NT2/D1 (cell line): ENCODE results near the gene NSFL1C.

Experiments
- DNase-seq: peaks from one replicate; pipeline ENCODE4 v3.0.0-alpha.2; 2011; ENCODE audit warnings: low read depth, low spot score
- H3K27me3 ChIP-seq: 2 replicates; pipeline ENCODE4 v1.6.0; 2011; ENCODE audit warnings: mild to moderate bottlenecking; ENCODE audit not compliant: insufficient read length, insufficient read depth
- H3K36me3 ChIP-seq: 2 replicates; pipeline ENCODE4 v1.6.1; 2011; ENCODE audit warnings: mild to moderate bottlenecking, low read length, mixed read lengths; ENCODE audit not compliant: insufficient read depth, insufficient read length
- H3K4me1 ChIP-seq: 2 replicates; pipeline ENCODE4 v1.5.1; 2011; ENCODE audit not compliant: insufficient read depth, insufficient read length
- H3K4me3 ChIP-seq: 2 replicates; pipeline ENCODE4 v1.5.1; 2011; ENCODE audit warnings: low read depth; ENCODE audit not compliant: insufficient read length
- H3K9ac ChIP-seq: 2 replicates; pipeline ENCODE4 v1.6.0; 2011; ENCODE audit warnings: low read depth; ENCODE audit not compliant: insufficient read length
- H3K9me3 ChIP-seq: 2 replicates; pipeline ENCODE4 v1.5.1; 2011; ENCODE audit warnings: mild to moderate bottlenecking, low read length; ENCODE audit not compliant: insufficient read depth
- SUZ12 ChIP-seq: IDR thresholded peaks from 2 replicates; pipeline ENCODE4 v1.6.1; 2011; ENCODE audit not compliant: insufficient read length, insufficient read depth; ENCODE audit errors: extremely low read depth
- YY1 ChIP-seq: IDR thresholded peaks from 2 replicates; pipeline ENCODE4 v1.6.1; 2011; ENCODE audit not compliant: insufficient read length, insufficient read depth
- ZNF274 ChIP-seq: IDR thresholded peaks from 2 replicates; pipeline ENCODE4 v1.6.1; 2011; ENCODE audit warnings: mild to moderate bottlenecking, low read depth, low read length

NSFL1C gene

GRCh38 chr20:1491860-1492642 is 25.4 kb upstream of the NSFL1C start:
- no peak for TF ChIP-seq ZNF274
- no peak for TF ChIP-seq SUZ12
- TF ChIP-seq YY1 = no peak
- H3K4me3 ChIP-seq = no peak overlapping the region
- no peaks in the 10 kb centered on the region for H3K27me3 ChIP-seq
- no peak overlapping the region for H3K9ac ChIP-seq
- H3K36me3 ChIP-seq = no peaks in the 10 kb centered on the region
- H3K4me1 ChIP-seq = no peaks in the 10 kb centered on the region
- no peaks in the 10 kb centered on the region for H3K9me3 ChIP-seq
- no peak for DNase-seq

GRCh38 chr20:1491281-1491840 is 24.7 kb upstream of the NSFL1C start, which contains the start of gene SIRPB2:
Gene SIRPB2, minus strand, starts transcription at chr20:1491420. Its CDS starts 61 bp downstream, at chr20:1491359.
- H3K9ac ChIP-seq = no peak within 1 kb of the TSS
- no peaks in the 10 kb centered on the region for H3K9me3 ChIP-seq
- no peak within 1 kb of the TSS for H3K4me3 ChIP-seq
- no peaks in the 10 kb centered on the region for H3K4me1 ChIP-seq
- no peaks in the 10 kb centered on the region for H3K36me3 ChIP-seq
- TF ChIP-seq YY1 = no peak
- no peak for TF ChIP-seq ZNF274
- no peak for TF ChIP-seq SUZ12
- H3K27me3 ChIP-seq = no peaks in the 10 kb centered on the region
- no peak for DNase-seq

- H3K4me1 ChIP-seq = no peaks in the 10 kb centered on the region
- no peaks in the 10 kb centered on the region for H3K27me3 ChIP-seq
- DNase-seq = no peak
- no peaks in the 10 kb centered on the region for H3K9me3 ChIP-seq
- H3K36me3 ChIP-seq = no peaks in the 10 kb centered on the region
- H3K4me3 ChIP-seq = no peak overlapping the region
- TF ChIP-seq SUZ12 (no peak), YY1 (no peak), ZNF274 (no peak)
- no peak overlapping the region for H3K9ac ChIP-seq
Measured at GRCh38 chr20:1490643-1491195, 24.1 kb upstream of the NSFL1C start.

- DNase-seq = no peak
- Histone ChIP-seq H3K9ac (no peak overlapping the region), H3K36me3 (no peaks in the 10 kb centered on the region), H3K27me3 (no peaks in the 10 kb centered on the region), H3K9me3 (no peaks in the 10 kb centered on the region), H3K4me1 (no peaks in the 10 kb centered on the region), H3K4me3 (no peak overlapping the region)
- TF ChIP-seq YY1 = no peak
- TF ChIP-seq ZNF274 = no peak
- no peak for TF ChIP-seq SUZ12
Measured at GRCh38 chr20:1489764-1490436, 23.3 kb upstream of the NSFL1C start.

GRCh38 chr20:1489325-1489724 is 22.7 kb upstream of the NSFL1C start:
- H3K9me3 ChIP-seq = no peaks in the 10 kb centered on the region
- no peak for TF ChIP-seq SUZ12
- no peak for TF ChIP-seq ZNF274
- H3K4me3 ChIP-seq = no peak overlapping the region
- no peaks in the 10 kb centered on the region for H3K36me3 ChIP-seq
- DNase-seq = no peak
- no peaks in the 10 kb centered on the region for H3K4me1 ChIP-seq
- H3K9ac ChIP-seq = no peak overlapping the region
- H3K27me3 ChIP-seq = no peaks in the 10 kb centered on the region

- H3K9me3 ChIP-seq = no peaks in the 10 kb centered on the region
- no peak overlapping the region for H3K9ac ChIP-seq
Measured at GRCh38 chr20:1486566-1486965, 19.9 kb upstream of the NSFL1C start.

More at GRCh38 chr20:1486566-1486965, 19.9 kb upstream of the NSFL1C start:
- no peak overlapping the region for H3K4me3 ChIP-seq
- no peaks in the 10 kb centered on the region for H3K36me3 ChIP-seq
- DNase-seq = no peak
- H3K27me3 ChIP-seq = peaks cover 3% of the 10 kb centered on the region
- TF ChIP-seq YY1 (no peak), SUZ12 (no peak), ZNF274 (no peak)
- H3K4me1 ChIP-seq = no peaks in the 10 kb centered on the region
